RWPE2 (cell line): ENCODE results near the gene SLC8A2.

Experiments used
- ATAC-seq: fragments of 200-7000 bp; cut with Tn5 transposase; 3 replicates; pipeline ENCODE4 v1.9.1; 2021; ENCODE audit warnings: low read depth
- DNase-seq: peaks from one replicate; pipeline ENCODE4 v3.0.0-alpha.2; 2020; ENCODE audit warnings: low spot score
- H3K27ac ChIP-seq: fragments of 450-650 bp; 2 replicates; pipeline ENCODE4 v1.5.1; 2017; ENCODE audit warnings: mild to moderate bottlenecking; ENCODE audit not compliant: poor library complexity, severe bottlenecking
- H3K27me3 ChIP-seq: fragments of 250-450 bp; sonication (Bioruptor Pico); 2 replicates; pipeline ENCODE4 v1.5.1; 2021; ENCODE audit warnings: mild to moderate bottlenecking, moderate library complexity; ENCODE audit not compliant: insufficient read depth, poor library complexity, severe bottlenecking
- H3K36me3 ChIP-seq: fragments of 250-450 bp; sonication (Bioruptor Pico); 2 replicates; pipeline ENCODE4 v1.5.1; 2020; ENCODE audit warnings: low read depth, mild to moderate bottlenecking, moderate library complexity
- H3K4me1 ChIP-seq: fragments of 250-450 bp; sonication (Bioruptor Pico); 2 replicates; pipeline ENCODE4 v1.5.1; 2021; ENCODE audit warnings: mild to moderate bottlenecking, moderate library complexity; ENCODE audit not compliant: insufficient read depth, poor library complexity, severe bottlenecking
- H3K4me3 ChIP-seq: fragments of 250-450 bp; sonication (Bioruptor Pico); 2 replicates; pipeline ENCODE4 v1.5.1; 2021; ENCODE audit warnings: mild to moderate bottlenecking, moderate library complexity; ENCODE audit not compliant: severe bottlenecking
- H3K9me3 ChIP-seq: fragments of 250-450 bp; sonication (Bioruptor Pico); 2 replicates; pipeline ENCODE4 v1.5.1; 2021; ENCODE audit warnings: mild to moderate bottlenecking, moderate library complexity; ENCODE audit not compliant: severe bottlenecking
- TF ChIP-seq, protein P1 (sequence below): fragments of 450-650 bp; IDR thresholded peaks from one replicate; pipeline ENCODE4 v1.5.1; 2017; ENCODE audit warnings: mild to moderate bottlenecking, moderate library complexity; ENCODE audit not compliant: poor library complexity, severe bottlenecking

SLC8A2 gene

GRCh38 chr19:47480658-47481057 is 9.0 kb upstream of the SLC8A2 start:
- TF ChIP-seq, protein P1, sequence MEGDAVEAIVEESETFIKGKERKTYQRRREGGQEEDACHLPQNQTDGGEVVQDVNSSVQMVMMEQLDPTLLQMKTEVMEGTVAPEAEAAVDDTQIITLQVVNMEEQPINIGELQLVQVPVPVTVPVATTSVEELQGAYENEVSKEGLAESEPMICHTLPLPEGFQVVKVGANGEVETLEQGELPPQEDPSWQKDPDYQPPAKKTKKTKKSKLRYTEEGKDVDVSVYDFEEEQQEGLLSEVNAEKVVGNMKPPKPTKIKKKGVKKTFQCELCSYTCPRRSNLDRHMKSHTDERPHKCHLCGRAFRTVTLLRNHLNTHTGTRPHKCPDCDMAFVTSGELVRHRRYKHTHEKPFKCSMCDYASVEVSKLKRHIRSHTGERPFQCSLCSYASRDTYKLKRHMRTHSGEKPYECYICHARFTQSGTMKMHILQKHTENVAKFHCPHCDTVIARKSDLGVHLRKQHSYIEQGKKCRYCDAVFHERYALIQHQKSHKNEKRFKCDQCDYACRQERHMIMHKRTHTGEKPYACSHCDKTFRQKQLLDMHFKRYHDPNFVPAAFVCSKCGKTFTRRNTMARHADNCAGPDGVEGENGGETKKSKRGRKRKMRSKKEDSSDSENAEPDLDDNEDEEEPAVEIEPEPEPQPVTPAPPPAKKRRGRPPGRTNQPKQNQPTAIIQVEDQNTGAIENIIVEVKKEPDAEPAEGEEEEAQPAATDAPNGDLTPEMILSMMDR, result no peak
- DNase-seq, result no peak
- Histone ChIP-seq H3K36me3 (peaks cover 5% of the 10 kb centered on the region; the same call in 1 of the 2 replicates), H3K4me3 (no peak overlapping the region), H3K9me3 (no peaks in the 10 kb centered on the region), H3K27ac (no peak overlapping the region), H3K4me1 (no peaks in the 10 kb centered on the region), H3K27me3 (no peaks in the 10 kb centered on the region)
- ATAC-seq, result no peak

- H3K4me3 ChIP-seq, result no peak overlapping the region
- no peaks in the 10 kb centered on the region for H3K9me3 ChIP-seq
- H3K36me3 ChIP-seq, result no peaks in the 10 kb centered on the region
- TF ChIP-seq, protein P1, result no peak
- DNase-seq, result no peak
- H3K27me3 ChIP-seq, result no peaks in the 10 kb centered on the region
- H3K4me1 ChIP-seq, result no peaks in the 10 kb centered on the region
- no peak for ATAC-seq
- no peak overlapping the region for H3K27ac ChIP-seq
Measured at GRCh38 chr19:47479701-47480503, 8.2 kb upstream of the SLC8A2 start.

DNA sequence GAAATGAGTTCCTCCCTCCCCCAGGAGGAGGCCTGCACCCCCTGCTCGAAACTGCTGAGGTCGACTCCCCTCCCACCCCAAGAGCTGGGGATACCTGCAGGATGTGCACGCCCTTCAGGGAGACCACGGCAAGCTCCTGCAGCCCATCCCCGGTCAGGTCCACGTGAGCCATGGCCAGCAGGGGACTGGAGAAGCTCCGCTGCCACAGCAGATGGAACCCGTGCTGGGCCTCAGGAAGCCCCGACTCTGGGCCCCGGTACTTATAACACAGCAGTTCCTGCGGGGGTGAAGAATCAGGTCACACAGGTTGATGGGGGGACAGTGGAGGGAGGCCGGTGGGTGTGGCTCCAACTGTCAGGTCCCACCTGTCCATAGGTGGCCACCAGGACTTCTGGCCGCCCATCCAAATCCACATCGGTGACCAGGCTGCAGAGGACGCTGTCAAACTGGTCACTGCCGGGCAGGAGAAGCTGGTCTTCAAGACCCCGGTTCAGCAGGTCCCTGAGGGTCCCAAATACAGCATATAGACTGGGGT is 4.8 kb upstream of the SLC8A2 start:
- ATAC-seq, result no peak
- Histone ChIP-seq H3K9me3 (no peaks in the 10 kb centered on the region), H3K4me3 (no peak overlapping the region), H3K36me3 (no peaks in the 10 kb centered on the region), H3K27me3 (peaks cover 6% of the 10 kb centered on the region), H3K4me1 (no peaks in the 10 kb centered on the region), H3K27ac (no peak overlapping the region)
- TF ChIP-seq, protein P1, result no peak
- DNase-seq, result no peak

- TF ChIP-seq, protein P1, result no peak
- Histone ChIP-seq H3K27me3 (peaks cover 16% of the 10 kb centered on the region), H3K4me3 (no peak overlapping the region), H3K27ac (no peak overlapping the region), H3K36me3 (no peaks in the 10 kb centered on the region), H3K4me1 (no peaks in the 10 kb centered on the region), H3K9me3 (no peaks in the 10 kb centered on the region)
- no peak for DNase-seq
- no peak for ATAC-seq
Measured at GRCh38 chr19:47475465-47475864, 3.8 kb upstream of the SLC8A2 start.

DNA sequence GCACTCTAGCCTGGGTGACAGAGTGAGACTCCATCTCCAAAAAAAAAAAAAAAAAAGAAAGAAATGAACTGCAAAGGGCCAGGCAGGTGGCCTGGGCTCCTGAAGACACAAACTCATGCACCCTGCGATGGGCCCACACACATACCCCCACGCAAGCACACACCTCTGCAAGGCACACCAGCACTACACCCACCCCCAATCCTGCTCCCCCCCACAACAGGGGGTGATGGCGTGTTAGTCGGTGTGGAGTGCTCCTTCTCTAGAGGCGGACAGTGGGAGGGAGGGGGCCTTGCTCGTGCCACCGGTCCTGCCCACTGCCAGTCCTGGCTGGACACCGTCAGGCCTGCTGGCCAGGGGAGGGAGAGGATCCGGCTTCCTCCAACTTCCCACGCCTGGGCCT is 1.6 kb upstream of the SLC8A2 start:
- no peak for ATAC-seq
- TF ChIP-seq, protein P1, result no peak
- H3K4me3 ChIP-seq, result no peak overlapping the region

More for the DNA sequence above, 1.6 kb upstream of the SLC8A2 start:
- Histone ChIP-seq H3K27me3 (peaks cover 36% of the 10 kb centered on the region), H3K36me3 (no peaks in the 10 kb centered on the region), H3K9me3 (no peaks in the 10 kb centered on the region), H3K4me1 (no peaks in the 10 kb centered on the region), H3K27ac (no peak overlapping the region)
- no peak for DNase-seq
